Small intestine (tissue), 16 donors: ENCODE data around the gene PHF21A. TPM values are rescaled to one million over a fixed set of nuclear protein-coding genes. Genes with fewer than 3 reads are reported as not detected.

Source experiments
- DNase-seq, 2 donors: peaks; one replicate each; pipeline versions ENCODE4 v3.0.0 to v3.0.0-alpha.2; 2013
- FAIRE-seq: peaks from 2 replicates; lab custom pipeline; 2012; peaks lifted over from hg19 to GRCh38; lab: Jason Lieb, UNC
- H3K27ac ChIP-seq, 3 donors: one replicate each; pipeline ENCODE4 v1.5.1; 2013; ENCODE audit warnings: low read length in 2 of 3, mild to moderate bottlenecking in 2 of 3, control low read depth in 1 of 3, inconsistent platforms in 1 of 3, low read depth in 1 of 3, moderate library complexity in 1 of 3
- H3K27me3 ChIP-seq, 3 donors: one replicate each; pipeline ENCODE4 v1.6.1; 2013; ENCODE audit warnings: low read length in 3 of 3, inconsistent platforms in 1 of 3; ENCODE audit not compliant: control insufficient read depth in 3 of 3, insufficient read depth in 3 of 3
- H3K36me3 ChIP-seq, 3 donors: one replicate each; pipeline ENCODE4 v1.6.1; 2013; ENCODE audit warnings: low read length in 3 of 3, inconsistent platforms in 1 of 3, low read depth in 1 of 3, mild to moderate bottlenecking in 1 of 3, moderate library complexity in 1 of 3; ENCODE audit not compliant: control insufficient read depth in 3 of 3, insufficient read depth in 2 of 3
- H3K4me1 ChIP-seq, 3 donors: one replicate each; pipeline ENCODE4 v1.6.1; 2013; ENCODE audit warnings: low read length in 2 of 3, inconsistent platforms in 1 of 3, low read depth in 1 of 3, mild to moderate bottlenecking in 1 of 3, moderate library complexity in 1 of 3; ENCODE audit not compliant: control insufficient read depth in 3 of 3, insufficient read depth in 2 of 3
- H3K4me3 ChIP-seq, 3 donors: one replicate each; pipeline ENCODE4 v1.5.1; 2013; ENCODE audit warnings: low read length in 3 of 3, control low read depth in 1 of 3, inconsistent platforms in 1 of 3, low read depth in 1 of 3, mild to moderate bottlenecking in 1 of 3, moderate library complexity in 1 of 3
- H3K9me3 ChIP-seq, 2 donors: one replicate each; pipeline ENCODE4 v1.6.1; 2013; ENCODE audit warnings: low read depth in 1 of 2, low read length in 1 of 2; ENCODE audit not compliant: control insufficient read depth in 2 of 2, insufficient read depth in 1 of 2
- WGBS, 3 donors: extraction: QIAGEN DNeasy Blood & Tissue Kit; methylation state at CpG; one replicate each; pipeline ENCODE4 v1.1.7; 2013; 5-methylcytosine and 5-hydroxymethylcytosine counted together
- long read RNA-seq, 10 donors: transcript quantifications; one replicate each; lab custom pipeline, GENCODE V29; 2026
- polyA plus RNA-seq, 4 donors: library from polyadenylated mRNA; stranded (reverse) in 3 of 4; unstranded in 1 of 4; fragments of 200-250 nt in 3 of 4; fragments of 120-200 nt in 1 of 4; gene quantifications; one replicate each; pipeline versions ENCODE4 v1.2.1 to v1.2.3, GENCODE V29; 2013
- donor health status: healthy with polysubstance abuse.
- donor health status: control.
- donor health status: control.
- donor health status: Bipolar disorder and iron deficiency.
- donor health status: healthy.

PHF21A gene
- polyA plus RNA-seq, result 10 to 100 TPM in 2 of 4 donors, 1 to 10 TPM in 2; 4.9 to 22.6 (median 7.7) TPM
- long read RNA-seq, donor 1, partial matches to known transcripts, result 5 of 6 reads
- long read RNA-seq, donor 1, other reads (novel, unspliced or antisense), result 0 of 6 reads
- long read RNA-seq, donor 2, result 0 reads
- long read RNA-seq, donor 3, result 0 reads
- long read RNA-seq, donor 4, result 0 reads
- long read RNA-seq, donor 5, result 0 reads
- long read RNA-seq, donor 6, result 0 reads
- long read RNA-seq, donor 7, result 0 reads
- long read RNA-seq, donor 8, result 0 reads
- long read RNA-seq, donor 9, result 0 reads
- long read RNA-seq, donor 10, result 0 reads

DNA sequence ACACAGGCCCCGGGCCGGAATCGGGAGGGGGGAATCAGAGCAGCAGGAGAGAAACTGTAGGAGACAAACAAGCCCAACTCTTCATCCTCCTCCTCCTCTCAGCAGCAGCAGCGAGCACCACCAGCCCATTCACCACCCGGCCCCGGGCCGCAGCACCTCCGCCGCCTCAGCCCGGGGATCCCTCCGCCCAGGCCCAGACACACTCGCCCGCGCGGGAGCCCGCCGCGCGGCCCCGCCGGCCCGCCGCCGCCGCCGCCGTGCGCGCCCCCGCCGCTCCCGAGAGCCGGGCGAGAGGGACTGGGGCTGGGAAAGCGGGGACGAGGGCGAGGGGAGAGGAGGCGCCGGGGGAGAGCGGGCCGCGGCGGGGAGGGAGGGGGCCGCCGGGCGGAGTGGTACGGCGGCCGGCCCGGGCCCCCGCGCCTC lies at the start of gene PHF21A:
Gene PHF21A, minus strand, starts transcription at position 154 of the 423 bp plus-strand sequence. CDS start 37,235 bp downstream, outside the sequence.
- Histone ChIP-seq H3K4me3 (peak within 1 kb of the TSS; percentile 61 to 92 (median 74)), H3K27ac (peak within 1 kb of the TSS; percentile 86 to 89 (median 87)), H3K9me3 (no peaks in the 10 kb centered on the region), H3K27me3 (no peaks in the 10 kb centered on the region), H3K36me3 (no peaks in the 10 kb centered on the region), H3K4me1 (no peaks in the 10 kb centered on the region)
- FAIRE-seq (no peak), DNase-seq (peak; percentile 84 to 95)
- WGBS, 3 donors, result 1 to 2% (median 1%) methylated on average over 21 to 52 of the region's 52 CpGs

DNA sequence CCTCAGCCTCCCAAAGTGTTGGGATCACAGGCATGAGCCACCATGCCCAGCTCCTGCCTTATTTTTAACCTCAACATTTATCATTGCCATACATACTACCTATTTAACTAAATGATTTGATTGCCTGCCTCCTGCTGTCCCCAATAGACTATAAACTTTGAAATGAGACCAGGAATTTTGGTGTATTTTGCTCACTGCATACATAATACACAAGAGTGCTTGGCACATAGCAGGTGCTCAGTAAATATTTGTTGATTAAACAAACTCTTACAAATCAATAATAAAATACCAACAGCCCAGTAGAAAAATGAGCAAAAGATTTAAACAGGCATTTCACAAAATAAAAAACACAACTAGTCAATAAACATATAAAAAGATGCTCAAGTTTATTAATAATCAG lies 49.5 kb upstream of the PHF21A start:
- no peaks in the 10 kb centered on the region for H3K27me3 ChIP-seq
- no peak overlapping the region for H3K27ac ChIP-seq
- no peak for DNase-seq
- no peaks in the 10 kb centered on the region for H3K9me3 ChIP-seq
- FAIRE-seq, result no peak
- peaks cover 0 to 3% (median 0%) of the 10 kb centered on the region in 3 donors for H3K4me1 ChIP-seq
- no peaks in the 10 kb centered on the region for H3K36me3 ChIP-seq
- H3K4me3 ChIP-seq, result no peak overlapping the region

DNA sequence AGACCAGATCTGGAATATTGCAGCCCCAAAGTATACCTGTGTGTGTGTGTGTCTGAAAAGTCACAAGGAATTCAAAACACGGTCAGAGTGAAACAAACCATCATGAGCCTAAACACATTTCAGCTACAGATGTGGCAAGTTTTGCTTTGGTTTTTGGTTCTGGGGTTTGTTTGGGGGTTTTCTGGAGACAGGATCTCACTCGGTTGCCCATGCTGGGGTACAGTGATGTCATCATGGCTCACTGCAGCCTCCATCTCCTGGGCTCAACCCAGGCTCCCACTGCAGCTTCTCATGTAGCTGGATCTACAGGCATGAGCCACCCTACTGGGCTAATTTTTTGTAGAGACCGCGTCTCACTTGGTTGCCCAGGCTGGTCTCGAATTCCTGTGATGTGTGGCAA lies 41.4 kb upstream of the PHF21A start:
- Histone ChIP-seq H3K4me1 (no peaks in the 10 kb centered on the region), H3K36me3 (no peaks in the 10 kb centered on the region), H3K27ac (no peak overlapping the region), H3K9me3 (no peaks in the 10 kb centered on the region), H3K4me3 (no peak overlapping the region), H3K27me3 (peaks cover 0 to 10% (median 0%) of the 10 kb centered on the region in 3 donors)
- FAIRE-seq (no peak), DNase-seq (no peak)
- 74 to 88% (median 79%) methylated on average over 5 of the region's 5 CpGs for WGBS, 3 donors

DNA sequence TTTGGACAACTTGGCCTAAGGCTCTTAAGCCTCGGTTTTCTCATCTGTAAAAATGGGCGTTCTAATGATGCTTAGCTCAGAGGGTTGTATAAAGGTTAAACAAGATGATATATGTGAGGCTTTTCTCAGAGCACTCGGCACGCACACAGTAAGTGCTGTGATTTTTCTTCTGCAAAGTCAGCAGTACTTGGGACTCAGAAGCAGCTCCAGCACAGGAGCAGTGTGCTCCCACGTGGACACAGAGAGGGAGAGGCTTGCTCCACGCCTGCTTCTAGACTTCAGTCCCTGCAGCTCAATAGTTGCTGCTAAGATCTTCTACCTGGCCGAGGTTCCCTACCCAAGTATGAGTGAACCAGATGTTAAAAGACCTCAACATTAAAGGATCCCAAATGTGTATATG lies 39.9 kb upstream of the PHF21A start:
- Histone ChIP-seq H3K4me3 (no peak overlapping the region), H3K27ac (no peak overlapping the region), H3K4me1 (no peaks in the 10 kb centered on the region), H3K9me3 (no peaks in the 10 kb centered on the region), H3K36me3 (no peaks in the 10 kb centered on the region), H3K27me3 (peaks cover 0 to 10% (median 0%) of the 10 kb centered on the region in 3 donors)
- peak; percentile 4 to 18 for DNase-seq
- 77 to 78% (median 77%) methylated on average over 7 of the region's 7 CpGs for WGBS, 3 donors
- no peak for FAIRE-seq

DNA sequence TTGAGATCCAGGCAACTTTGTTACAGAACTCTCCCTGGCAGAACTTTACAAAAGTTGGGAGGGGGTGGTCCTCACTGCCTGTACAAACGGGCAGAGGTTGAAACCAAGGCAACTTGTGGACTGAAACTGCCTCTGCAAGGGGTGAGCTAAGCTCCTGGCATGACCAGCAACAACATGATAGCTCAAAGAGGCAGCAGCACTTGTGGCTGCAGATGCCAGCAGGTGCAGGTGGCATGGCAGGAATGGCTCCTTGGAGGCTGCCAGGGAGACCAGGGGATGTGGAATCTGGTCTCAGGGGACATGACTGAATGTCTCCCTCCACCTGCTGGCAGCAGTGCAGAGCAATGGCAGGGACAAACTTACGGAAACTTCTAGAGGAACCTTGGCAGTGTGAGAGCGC lies 38.8 kb upstream of the PHF21A start:
- DNase-seq (peak in 1 of 2 donors; percentile 22), FAIRE-seq (no peak)
- WGBS, 3 donors, result 31 to 50% (median 39%) methylated on average over 3 of the region's 3 CpGs
- H3K9me3 ChIP-seq, result no peaks in the 10 kb centered on the region
- no peak overlapping the region for H3K4me3 ChIP-seq
- H3K4me1 ChIP-seq, result no peaks in the 10 kb centered on the region
- H3K36me3 ChIP-seq, result no peaks in the 10 kb centered on the region
- H3K27ac ChIP-seq, result no peak overlapping the region
- H3K27me3 ChIP-seq, result peaks cover 0 to 10% (median 0%) of the 10 kb centered on the region in 3 donors

DNA sequence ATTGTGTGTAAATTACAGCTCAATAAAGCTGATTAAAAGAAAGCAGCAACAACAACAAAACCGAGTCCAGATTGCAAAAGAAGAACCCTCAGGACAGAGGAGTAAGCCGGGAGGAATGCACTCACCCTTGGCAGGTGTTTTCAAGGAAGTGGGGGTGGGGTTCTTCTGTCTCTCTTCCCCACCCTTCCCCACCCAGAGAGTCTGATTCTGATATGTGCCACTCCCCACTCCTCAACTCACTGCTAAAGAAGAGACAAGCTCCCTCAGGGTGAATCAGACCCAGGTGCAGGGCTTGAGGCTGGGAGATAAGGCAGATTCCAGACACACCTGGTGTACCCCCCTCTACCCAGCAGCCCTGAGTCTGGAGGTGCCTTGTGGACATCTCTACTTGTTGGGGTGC lies 38.4 kb upstream of the PHF21A start:
- Histone ChIP-seq H3K9me3 (no peaks in the 10 kb centered on the region), H3K36me3 (no peaks in the 10 kb centered on the region), H3K27ac (no peak overlapping the region), H3K27me3 (peaks cover 0 to 10% (median 0%) of the 10 kb centered on the region in 3 donors), H3K4me3 (no peak overlapping the region), H3K4me1 (no peaks in the 10 kb centered on the region)
- FAIRE-seq (no peak), DNase-seq (peak; percentile 56 to 63)
- 0 to 28% (median 14%) methylated on average over 2 of the region's 2 CpGs for WGBS, 3 donors

DNA sequence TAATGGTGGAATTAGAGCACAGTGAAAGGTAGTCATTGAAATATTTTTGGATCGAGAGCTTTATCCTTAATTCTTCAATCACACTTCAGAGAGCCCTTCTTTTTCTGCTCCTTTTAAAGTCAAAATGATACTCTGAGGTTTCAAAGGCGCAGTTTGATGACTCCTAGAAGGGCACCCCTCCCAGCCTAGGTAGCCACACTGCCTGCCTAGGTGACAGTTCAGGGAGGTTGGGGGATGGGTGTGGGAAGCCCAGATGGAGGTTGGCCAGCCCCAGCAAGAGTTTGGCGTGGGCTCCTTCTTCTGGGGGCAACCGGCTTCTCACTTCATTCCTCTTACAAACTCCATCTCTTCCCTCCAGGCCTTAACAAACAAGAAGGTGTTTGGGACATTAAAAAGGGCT lies 28.6 kb upstream of the PHF21A start:
- Histone ChIP-seq H3K27me3 (peaks cover 0 to 7% (median 2%) of the 10 kb centered on the region in 3 donors), H3K9me3 (no peaks in the 10 kb centered on the region), H3K36me3 (no peaks in the 10 kb centered on the region), H3K4me3 (no peak overlapping the region), H3K27ac (no peak overlapping the region), H3K4me1 (no peaks in the 10 kb centered on the region)
- 51 to 65% (median 61%) methylated on average over 4 of the region's 4 CpGs for WGBS, 3 donors
- no peak for DNase-seq
- FAIRE-seq, result no peak

DNA sequence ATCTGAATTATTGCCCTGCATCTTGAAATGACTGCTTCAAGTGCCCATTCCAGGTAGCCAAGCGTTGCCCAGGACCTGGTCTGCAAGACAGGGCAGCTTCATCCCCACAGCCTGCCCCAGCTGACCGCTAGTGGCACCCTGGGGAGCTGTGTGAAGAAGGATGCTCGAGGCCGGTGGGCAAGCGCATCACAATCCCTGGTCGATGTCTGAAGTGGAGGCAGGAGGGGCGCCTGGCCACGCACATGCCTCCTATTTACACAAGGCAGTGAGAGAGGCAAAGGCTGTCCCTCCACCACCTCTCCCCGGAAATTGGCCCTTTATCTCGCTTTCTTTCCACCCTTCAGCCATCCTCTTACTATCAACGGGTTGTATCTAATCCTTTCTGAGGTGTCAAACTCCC lies 28.1 kb upstream of the PHF21A start:
- no peak for FAIRE-seq
- no peak overlapping the region for H3K4me3 ChIP-seq
- H3K9me3 ChIP-seq, result no peaks in the 10 kb centered on the region
- H3K36me3 ChIP-seq, result no peaks in the 10 kb centered on the region
- DNase-seq, result no peak
- peaks cover 0 to 7% (median 2%) of the 10 kb centered on the region in 3 donors for H3K27me3 ChIP-seq
- no peak overlapping the region for H3K27ac ChIP-seq
- 14 to 30% (median 27%) methylated on average over 11 of the region's 11 CpGs for WGBS, 3 donors
- no peaks in the 10 kb centered on the region for H3K4me1 ChIP-seq
